ENCODE data around the gene FOXP1. TPM values are rescaled to one million over a fixed set of nuclear protein-coding genes. Genes with fewer than 3 reads are reported as not detected.

Gene FOXP1
- total and polyA plus RNA-seq, 2 of the 8 experiments (the other 6 are each of a cell fraction or from before 2014, with no cell fraction given): 13.9 to 25.4 TPM

DNA sequence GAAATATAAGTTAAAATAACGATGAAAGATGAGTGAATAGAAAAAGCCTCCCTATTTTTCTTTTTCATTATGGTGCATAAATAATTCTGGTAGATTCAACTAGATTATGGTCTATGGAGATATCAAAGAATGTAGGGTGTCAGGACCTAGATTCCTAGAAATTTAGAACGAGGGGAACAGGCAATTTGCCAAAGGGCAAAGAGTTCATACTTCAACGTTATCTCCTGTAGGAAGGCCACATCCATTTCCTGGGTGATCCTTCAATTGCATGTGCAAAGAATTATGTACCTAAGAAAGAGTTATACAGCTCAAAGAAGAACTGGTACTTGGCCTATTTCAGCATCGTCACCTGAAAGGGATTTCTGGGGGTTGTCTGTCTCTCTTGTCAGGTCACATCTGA, 351.8 kb downstream of the FOXP1 start (continued):
- TF ChIP-seq, protein P1, sequence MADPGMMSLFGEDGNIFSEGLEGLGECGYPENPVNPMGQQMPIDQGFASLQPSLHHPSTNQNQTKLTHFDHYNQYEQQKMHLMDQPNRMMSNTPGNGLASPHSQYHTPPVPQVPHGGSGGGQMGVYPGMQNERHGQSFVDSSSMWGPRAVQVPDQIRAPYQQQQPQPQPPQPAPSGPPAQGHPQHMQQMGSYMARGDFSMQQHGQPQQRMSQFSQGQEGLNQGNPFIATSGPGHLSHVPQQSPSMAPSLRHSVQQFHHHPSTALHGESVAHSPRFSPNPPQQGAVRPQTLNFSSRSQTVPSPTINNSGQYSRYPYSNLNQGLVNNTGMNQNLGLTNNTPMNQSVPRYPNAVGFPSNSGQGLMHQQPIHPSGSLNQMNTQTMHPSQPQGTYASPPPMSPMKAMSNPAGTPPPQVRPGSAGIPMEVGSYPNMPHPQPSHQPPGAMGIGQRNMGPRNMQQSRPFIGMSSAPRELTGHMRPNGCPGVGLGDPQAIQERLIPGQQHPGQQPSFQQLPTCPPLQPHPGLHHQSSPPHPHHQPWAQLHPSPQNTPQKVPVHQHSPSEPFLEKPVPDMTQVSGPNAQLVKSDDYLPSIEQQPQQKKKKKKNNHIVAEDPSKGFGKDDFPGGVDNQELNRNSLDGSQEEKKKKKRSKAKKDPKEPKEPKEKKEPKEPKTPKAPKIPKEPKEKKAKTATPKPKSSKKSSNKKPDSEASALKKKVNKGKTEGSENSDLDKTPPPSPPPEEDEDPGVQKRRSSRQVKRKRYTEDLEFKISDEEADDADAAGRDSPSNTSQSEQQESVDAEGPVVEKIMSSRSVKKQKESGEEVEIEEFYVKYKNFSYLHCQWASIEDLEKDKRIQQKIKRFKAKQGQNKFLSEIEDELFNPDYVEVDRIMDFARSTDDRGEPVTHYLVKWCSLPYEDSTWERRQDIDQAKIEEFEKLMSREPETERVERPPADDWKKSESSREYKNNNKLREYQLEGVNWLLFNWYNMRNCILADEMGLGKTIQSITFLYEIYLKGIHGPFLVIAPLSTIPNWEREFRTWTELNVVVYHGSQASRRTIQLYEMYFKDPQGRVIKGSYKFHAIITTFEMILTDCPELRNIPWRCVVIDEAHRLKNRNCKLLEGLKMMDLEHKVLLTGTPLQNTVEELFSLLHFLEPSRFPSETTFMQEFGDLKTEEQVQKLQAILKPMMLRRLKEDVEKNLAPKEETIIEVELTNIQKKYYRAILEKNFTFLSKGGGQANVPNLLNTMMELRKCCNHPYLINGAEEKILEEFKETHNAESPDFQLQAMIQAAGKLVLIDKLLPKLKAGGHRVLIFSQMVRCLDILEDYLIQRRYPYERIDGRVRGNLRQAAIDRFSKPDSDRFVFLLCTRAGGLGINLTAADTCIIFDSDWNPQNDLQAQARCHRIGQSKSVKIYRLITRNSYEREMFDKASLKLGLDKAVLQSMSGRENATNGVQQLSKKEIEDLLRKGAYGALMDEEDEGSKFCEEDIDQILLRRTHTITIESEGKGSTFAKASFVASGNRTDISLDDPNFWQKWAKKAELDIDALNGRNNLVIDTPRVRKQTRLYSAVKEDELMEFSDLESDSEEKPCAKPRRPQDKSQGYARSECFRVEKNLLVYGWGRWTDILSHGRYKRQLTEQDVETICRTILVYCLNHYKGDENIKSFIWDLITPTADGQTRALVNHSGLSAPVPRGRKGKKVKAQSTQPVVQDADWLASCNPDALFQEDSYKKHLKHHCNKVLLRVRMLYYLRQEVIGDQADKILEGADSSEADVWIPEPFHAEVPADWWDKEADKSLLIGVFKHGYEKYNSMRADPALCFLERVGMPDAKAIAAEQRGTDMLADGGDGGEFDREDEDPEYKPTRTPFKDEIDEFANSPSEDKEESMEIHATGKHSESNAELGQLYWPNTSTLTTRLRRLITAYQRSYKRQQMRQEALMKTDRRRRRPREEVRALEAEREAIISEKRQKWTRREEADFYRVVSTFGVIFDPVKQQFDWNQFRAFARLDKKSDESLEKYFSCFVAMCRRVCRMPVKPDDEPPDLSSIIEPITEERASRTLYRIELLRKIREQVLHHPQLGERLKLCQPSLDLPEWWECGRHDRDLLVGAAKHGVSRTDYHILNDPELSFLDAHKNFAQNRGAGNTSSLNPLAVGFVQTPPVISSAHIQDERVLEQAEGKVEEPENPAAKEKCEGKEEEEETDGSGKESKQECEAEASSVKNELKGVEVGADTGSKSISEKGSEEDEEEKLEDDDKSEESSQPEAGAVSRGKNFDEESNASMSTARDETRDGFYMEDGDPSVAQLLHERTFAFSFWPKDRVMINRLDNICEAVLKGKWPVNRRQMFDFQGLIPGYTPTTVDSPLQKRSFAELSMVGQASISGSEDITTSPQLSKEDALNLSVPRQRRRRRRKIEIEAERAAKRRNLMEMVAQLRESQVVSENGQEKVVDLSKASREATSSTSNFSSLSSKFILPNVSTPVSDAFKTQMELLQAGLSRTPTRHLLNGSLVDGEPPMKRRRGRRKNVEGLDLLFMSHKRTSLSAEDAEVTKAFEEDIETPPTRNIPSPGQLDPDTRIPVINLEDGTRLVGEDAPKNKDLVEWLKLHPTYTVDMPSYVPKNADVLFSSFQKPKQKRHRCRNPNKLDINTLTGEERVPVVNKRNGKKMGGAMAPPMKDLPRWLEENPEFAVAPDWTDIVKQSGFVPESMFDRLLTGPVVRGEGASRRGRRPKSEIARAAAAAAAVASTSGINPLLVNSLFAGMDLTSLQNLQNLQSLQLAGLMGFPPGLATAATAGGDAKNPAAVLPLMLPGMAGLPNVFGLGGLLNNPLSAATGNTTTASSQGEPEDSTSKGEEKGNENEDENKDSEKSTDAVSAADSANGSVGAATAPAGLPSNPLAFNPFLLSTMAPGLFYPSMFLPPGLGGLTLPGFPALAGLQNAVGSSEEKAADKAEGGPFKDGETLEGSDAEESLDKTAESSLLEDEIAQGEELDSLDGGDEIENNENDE (IDR thresholded peaks at IDR 0.05; ENCODE audit: insufficient replicate concordance, low read length): no peak
- TF ChIP-seq TCF12 (IDR thresholded peaks at IDR 0.05; ENCODE audit: low read depth, low read length): no peak

Data from H1 (cell line).